GM19452 (cell line): Measurements from ENCODE around the gene AMBRA1.
"Not testable (repeated sequence)": the region's sequence is repeated elsewhere in the genome, so short reads cannot be mapped to it uniquely, and the experiment has no call there.

ENCODE experiments used
- ATAC-seq: cut with Tn5 transposase; IDR thresholded peaks from one replicate; pipeline ENCODE4 v1.9.1; 2021; ENCODE audit not compliant: unreplicated experiment

Gene AMBRA1

DNA sequence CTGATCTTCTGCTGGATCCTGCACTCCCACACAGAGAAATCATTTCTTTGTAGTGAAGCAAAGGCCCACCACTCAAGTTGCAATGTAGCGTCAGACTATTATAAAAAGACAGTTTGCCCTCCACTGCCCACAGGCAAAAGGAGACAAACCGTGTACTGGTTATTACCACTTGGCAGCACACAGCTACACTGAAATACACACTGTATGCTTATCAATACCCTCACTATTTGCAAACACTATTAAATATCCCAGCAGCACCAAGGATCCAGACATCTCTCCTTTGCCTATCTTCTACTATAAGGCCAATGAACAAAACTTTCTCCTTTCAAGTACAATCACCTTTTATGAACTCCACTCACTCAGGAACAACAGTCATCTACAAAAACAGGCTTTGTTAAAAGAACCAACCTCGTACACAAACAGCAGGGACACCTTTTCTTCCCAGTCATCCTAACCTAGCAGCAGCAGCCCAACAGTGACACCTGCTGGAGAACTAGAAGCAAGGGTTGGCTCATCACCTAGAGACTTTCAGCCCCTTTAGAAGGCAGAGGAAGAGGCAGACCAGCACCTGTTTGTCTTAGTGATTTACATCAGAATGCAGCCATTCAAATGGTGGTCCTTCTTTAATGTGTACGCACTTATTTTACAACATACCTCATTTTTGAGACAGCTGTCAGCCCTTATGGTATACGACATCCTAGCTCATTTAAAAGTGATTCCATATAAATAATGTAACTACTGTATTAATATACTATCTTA is 56.1 kb downstream of the AMBRA1 start:
- peak; percentile 63 for ATAC-seq

DNA sequence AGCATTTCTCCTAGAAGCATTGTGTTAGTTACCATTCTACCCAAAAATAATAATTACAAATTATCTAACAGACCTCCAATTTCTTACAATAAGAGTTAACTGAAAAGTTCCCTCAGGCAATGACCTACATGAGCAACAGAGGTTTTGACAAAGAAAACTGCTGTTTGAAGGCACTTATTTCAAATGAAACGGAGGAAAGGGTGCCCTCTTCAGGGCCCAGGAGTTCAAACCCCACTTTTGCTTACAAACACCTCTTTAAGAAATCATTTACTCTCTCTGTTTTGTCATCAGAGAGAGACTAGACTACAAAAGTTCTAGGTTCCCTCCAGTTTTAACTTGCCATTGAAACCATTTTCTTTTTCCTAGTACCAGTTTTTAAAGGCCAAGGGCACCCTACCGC is 56.7 kb downstream of the AMBRA1 start:
- no peak for ATAC-seq

DNA sequence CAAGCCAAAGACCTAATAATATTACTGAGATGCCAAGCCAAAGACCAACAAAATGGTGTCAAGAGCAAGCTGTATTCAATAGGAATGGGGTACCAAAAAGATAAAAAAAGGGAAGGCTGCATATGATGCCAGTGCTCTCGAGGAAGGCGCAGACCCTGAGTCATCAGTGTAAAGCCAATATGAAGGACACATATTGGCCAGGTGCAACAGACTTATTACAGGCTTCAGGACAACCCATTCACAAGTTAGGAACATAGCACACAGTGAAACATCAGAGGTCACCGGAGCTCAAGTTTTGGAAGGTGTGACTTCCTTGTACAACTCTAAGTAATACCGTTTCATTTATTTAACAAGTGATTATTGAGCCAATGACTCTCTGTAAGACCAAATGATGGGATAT is 58.1 kb downstream of the AMBRA1 start:
- ATAC-seq, result no peak

DNA sequence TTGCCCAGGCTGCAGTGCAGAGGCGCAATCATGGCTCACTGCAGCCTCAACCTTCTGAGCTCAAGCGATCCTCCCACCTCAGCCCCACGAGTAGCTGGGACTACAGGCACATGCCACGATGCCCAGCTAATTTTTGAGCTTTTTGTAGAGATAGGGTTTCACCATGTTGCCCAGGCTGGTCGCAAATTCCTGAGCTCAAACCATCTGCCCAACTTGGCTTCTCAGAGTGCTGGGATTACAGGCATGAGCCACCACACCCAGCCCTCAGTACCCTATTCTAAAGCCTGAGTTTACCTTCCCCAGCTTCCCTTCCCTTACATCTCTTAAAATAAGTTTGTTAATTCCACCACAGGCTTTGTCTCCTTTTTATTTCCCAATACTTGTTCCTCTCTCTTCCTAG is 59.1 kb downstream of the AMBRA1 start:
- ATAC-seq, result no peak

DNA sequence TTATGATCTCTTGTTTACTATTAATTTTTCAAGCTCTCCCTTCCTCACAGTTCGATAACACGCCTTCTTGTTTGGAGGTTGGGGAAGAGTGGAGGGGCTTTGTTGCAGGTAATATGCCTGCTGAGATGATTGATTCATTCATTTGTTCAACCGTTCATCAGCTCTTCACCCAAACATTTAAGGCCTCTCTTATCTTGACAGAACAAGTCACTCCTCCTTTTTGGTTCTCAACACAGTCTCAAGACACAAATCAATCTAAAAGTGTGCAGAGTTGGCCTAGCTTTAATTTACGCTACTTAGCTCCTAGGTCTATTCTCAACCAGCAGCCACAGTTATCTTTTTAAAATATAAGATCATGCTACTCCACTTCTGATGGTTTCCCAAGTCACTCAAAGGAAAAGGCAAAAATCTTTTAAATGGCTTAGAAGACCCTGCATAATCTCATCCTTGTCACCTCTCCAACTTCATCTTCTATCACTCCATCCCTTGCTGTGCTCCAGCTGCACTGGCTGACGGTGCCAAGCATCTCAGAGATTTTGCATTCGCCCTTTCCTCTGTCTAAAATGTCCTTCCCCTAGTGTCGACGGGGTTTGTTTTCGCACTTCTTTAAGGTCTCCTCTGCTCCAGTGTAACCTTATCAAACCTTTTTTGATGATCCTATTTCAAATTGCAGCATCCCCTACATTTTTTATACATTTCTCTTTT is 60.3 kb downstream of the AMBRA1 start:
- ATAC-seq, result no peak

DNA sequence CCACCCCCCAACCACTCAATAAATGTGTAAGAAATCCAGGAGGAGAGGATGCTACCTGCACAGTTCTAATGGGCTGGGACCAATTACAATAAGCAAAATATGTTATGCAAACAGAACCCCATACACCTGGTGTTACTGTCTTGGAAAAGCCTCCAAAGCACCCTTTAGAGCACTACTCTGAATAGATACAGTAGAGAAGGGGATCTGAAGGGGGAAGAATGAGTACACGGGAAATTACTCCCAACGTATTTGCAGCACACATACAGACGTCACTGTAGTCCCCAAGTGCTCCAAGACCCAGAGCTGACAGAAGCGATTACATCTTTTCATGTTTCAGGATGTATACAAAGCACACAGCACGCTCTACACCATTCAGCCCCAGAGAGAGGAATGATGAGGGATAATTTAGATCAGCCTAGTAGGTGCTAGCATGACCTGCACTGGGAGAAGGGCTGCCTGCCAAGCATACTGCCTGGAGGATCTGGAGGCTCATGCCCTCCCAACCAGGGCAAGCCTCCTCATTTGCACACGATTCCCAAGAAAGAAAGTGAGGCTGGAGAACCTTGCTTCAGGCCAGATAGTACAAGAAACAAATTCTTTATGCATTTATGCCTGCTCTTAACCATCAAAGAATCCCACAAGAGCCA is 63.8 kb downstream of the AMBRA1 start:
- no peak for ATAC-seq

DNA sequence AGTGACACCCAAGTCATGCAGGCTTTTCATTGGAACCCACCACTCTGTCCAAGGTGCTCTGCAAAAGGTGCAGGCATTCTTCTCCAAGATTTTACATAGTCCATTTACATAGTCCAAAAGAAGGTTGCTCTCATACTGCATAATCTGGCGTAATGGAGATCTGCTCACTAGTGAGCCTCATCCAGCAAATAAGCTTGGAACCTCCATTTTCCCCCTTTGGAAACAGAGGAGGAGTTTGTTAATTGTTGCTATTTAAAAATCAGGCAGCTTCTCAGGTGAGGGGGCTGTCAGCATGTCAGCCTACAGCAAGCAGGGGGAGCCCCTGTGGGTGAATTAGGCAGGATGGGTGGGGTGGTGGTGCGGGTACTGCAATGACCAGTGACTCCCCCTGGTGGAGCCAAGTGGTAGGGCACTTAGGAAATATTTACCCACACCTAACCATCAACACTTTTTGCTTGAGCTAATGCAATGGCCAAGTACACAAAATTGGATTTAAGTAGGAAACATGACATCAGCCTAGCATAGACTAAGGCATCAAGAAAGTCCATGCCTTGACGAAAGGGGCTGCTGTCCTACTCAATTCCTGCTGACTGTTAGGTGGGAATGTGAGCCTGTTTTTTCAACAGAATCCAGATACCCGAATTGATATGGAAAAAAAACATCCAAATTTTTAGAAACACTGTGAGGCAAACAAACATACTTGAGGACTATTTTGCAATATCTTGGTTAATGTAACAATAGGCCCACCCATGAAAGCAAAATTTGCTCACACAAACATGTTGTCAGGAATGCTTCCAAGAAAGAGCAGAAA is 64.5 kb downstream of the AMBRA1 start:
- no peak for ATAC-seq

DNA sequence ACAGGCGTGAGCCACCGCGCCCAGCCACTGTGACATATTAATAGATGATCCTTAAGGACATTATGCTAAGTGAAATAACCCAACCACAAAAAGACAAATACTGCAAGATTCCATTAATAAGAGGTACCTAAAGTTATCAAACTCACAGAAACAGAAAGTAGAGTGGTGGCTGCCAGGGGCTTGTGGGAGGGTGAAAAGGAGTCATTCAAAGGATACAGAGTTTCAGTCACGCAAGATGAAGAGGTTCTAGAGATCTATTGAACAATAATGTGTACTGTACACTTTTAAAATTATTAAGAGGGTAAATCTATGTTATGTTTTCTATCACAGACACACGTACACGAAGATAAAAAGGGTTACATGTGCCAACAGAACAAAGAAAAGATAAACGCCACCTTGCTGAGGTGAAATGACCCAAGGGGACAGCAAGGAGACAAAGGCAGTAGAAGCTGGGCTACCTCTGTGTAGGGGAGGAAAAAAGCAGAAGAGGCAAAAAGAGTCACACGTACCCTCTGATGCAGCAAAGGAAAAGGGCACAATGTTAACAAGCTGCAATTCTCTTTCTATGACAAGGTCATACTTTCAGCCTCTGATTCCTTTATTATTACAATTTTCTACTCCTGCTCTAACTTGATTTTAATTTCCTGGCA is 65.3 kb downstream of the AMBRA1 start:
- ATAC-seq, result no peak

DNA sequence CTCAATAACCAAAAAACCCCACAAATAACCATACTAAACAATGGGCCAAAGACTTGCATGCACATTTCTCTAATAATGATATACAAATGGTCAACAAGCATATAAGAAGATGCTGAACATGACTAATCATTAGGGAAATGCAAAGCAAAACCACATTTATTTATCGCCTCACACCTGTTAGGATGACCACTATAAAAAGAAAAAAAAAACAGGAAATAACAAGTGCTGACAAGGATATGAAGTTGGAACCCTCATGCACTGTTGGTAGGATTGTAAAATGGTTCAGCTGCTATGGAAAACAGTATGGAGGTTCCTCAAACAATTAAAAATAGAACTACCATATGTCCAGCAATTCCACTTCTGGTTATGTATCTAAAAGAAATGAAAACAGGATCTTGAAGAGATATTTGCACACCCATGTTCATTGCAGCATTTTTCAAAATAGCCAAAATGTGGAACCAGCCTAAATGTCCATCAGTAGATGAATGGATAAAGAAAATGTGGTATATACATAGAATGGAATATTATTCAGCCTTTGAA is 66.2 kb downstream of the AMBRA1 start:
- no peak for ATAC-seq

DNA sequence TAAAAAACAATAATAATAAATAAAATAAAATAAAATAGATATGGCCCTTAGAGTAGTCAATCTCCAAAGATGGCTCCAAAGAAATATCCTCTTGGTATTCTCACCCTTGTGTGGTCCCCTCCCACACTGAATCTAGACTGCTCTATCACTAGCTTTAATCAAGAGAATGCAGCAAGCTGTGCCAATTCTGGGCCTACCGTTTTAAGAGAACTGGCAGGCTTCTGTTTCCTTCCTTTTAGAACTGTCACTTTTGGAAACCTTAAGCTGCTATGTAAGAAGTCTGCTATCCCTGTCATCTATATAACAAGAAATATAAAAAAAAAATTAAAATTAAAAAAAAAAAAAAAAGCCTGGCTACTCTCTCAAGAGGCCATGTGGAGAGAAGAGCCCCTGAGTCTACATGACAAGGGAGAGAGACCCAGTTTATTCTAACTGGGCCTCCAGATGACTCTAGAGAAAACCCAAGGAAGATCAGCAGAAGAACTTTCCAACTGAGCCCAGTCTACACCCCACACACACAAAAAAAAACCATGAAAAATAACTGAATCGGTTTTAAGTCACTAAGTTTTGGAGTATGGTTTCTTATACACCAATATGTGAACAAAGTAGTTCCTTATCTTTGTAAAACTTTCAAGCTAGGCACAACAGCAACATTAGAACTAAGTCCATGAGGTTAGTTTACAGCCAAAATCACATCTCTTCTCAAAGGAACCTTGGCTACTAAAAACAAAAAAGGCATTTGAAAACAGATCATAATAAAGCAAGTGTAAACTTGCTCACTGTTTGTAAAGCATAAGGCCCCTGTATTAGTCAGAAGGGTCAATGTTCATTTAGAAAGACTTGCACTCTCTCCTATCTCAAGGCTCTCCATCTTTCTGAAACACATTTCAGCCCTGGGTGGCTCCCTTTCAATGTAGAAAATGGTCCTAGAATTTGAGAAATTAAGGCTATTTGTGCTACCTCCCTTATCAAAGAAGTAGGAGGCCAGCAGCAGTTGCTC is 67.3 kb downstream of the AMBRA1 start:
- ATAC-seq, result no peak

DNA sequence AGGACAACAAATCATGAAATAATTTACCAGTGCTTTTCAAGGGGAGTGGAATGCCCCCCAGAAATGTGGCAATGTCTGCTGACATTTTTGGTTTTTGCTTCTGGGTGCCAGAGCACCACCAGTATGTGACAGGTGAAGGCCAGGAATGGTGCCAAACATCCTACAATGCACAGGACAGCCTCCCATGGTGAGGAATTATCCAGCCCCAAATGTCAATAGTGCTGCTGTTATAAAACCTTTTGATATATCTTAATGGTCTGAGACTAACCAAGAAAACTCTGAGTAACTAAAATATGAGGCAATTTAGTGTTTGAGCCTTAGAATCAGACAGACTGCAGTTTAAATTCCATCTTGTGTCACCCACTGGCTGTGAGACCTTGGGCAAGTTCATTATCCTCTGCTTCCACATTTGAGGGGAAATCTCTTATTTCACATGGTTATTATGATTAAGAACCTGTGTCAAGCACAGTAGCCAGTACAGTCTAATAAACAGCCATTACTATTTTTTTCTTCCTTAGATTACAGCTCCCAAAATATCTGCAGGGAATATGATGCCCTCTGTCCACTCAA is 69.5 kb downstream of the AMBRA1 start:
- ATAC-seq, result no peak

DNA sequence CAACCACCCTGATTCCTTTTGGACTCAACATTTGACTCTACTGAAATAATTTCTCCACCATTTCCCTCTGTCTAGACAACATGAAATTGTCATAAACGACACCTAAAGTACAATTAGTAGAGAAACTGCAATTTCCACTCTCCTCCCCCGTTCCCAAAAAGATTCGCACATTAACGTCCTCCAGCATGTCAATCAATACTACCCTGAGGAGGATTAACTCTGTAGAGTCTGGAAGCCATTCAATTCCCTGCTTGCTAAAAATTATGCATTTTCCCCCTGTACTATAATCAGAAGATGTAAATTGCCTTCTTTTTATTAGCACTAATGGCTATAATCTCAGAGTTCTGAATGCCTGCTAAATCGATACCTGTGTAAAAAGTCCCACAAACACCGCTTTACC is 70.5 kb downstream of the AMBRA1 start:
- ATAC-seq, result no peak

DNA sequence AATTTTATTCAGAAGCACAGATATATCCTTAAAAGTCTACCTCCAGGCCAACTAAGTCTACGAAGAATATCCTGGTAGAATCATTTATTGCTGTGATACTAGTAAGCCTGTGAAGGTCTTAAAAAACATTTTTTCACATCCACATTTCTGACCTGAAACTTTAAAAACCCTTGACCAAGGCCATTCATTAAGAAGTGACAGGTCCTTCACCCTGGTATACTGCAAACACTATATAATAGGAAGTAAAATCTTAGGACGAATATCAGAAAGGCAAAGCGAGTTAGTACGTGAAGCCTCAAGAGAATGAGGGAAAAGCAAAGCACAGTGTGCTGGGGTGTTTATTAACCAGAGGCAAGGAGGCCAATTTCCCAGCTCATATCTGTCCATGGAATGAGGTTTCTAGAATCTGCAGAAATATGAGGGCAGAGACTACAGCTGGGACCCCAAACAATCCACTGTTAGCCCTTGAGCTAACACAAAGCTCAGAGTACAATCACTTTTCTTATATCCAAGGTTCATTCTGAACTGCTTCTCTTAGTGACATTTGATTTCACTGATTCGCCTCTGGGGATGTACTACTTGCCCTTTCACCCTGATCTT is 71.0 kb downstream of the AMBRA1 start:
- no peak for ATAC-seq

DNA sequence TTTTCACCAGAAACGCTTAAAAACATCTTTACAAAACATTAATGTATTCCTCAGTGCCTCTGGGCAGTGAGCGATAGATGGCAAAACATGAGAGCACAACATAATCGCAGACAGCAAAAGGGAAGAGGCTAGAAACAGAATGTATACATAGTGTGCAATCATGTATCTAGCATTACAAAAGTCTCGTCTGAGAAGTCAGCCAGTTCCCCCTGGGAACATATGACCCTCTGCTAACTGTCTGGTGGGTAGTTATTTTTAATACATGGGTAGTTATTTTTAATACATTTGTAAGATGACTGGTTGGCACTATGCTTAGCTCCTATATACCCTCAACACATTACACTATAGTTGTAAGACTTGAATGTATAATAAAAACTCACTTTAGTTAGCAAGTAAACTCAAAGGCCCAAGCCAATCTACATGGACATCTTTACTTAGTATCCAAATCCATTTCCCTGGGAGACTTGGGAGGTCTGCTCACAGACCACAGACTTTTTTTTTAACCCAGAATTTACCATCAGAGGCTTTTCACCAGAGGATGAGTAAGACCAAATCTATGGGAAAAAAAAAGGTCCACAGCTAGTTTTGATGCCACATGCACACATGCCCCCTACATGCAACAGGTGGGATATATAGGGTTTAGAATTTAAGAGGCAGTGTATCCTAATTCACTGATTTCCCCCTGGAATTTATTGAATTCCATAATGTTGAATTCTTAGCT is 71.7 kb downstream of the AMBRA1 start:
- no peak for ATAC-seq

DNA sequence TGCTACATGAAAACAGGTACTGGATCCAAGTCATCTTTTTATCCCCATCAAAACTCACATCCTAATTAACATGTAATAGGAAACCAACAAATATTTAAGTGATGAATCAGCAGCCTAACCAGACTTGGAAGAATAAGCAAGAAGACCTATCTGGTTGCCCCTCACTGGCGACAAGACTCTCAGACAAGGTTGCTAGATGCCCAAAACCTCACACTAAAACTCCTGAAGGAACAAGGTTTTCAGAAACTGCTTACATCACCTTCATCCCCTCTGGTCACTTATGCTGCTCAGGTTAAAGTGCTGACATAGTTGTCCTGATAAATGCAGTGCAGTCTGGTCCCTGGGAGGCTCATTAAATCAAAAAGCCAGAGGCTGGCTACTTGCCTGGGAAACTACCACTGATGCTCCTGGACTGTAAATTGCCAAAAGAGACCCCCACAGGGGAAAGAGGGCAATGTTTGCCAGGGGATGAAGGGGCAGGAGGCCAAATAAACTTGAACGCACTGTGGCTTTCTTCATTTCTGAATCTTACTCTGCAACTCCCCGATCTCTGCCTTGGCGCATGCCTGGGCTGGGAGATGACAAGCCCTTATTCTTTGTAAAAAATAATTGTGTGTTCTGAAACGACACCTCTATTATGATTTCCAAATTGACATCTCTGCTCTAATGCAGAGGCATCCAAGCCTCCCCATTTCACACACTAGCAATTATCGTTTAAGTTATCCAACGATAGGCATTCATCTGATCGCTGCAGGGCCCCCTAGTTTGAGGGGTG is 72.7 kb downstream of the AMBRA1 start:
- ATAC-seq, result no peak

DNA sequence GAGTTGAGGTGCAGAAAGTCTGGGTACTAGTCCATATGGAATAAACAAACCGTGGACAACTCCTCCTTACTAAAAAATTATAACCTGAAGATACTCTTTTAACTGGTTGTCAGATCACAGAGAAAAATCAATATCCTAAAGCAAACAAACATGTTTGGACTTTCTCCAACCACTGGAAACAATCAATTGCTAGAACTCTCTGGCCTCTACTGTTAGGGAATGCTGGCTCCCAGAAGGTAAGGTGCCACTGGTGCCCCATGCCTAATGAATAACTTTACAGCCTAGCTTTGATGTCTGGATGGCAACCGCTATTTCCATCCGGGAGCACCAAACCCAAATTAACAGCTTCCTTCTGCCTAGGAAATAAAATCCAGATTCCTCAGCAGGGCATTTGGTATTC is 74.5 kb downstream of the AMBRA1 start:
- no peak for ATAC-seq

DNA sequence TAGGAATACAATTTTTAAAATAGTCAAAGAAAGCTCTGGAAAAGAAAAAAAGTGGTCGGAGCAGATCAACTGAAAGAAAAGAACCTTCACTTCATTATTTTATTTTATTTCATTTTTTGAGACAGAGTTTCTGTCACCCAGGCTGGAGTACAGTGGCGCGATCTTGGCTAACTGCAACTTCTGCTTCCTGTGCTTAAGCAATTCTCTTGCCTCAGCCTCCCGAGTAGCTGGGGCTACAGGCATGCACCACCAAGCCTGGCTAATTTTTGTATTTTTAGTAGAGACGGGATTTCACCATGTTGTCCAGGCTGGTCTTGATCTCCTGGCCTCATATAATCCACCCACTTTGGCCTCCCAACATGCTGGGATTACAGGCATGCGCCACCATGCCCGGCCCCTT is 74.9 kb downstream of the AMBRA1 start:
- ATAC-seq, result not testable (repeated sequence)
